HG02840 (cell line): ENCODE measurements around the gene CUEDC1.

Experiments used
- ATAC-seq: cut with Tn5 transposase; IDR thresholded peaks from one replicate; pipeline ENCODE4 v1.9.1; 2021; ENCODE audit warnings: mild to moderate bottlenecking, moderate library complexity, moderate number of reproducible peaks; ENCODE audit not compliant: unreplicated experiment, low FRiP score

Gene CUEDC1

GRCh38 chr17:57919918-57920317 is 35.3 kb downstream of the CUEDC1 start:
- no peak for ATAC-seq

- no peak for ATAC-seq
Measured at GRCh38 chr17:57918017-57918895, 37.0 kb downstream of the CUEDC1 start.

DNA sequence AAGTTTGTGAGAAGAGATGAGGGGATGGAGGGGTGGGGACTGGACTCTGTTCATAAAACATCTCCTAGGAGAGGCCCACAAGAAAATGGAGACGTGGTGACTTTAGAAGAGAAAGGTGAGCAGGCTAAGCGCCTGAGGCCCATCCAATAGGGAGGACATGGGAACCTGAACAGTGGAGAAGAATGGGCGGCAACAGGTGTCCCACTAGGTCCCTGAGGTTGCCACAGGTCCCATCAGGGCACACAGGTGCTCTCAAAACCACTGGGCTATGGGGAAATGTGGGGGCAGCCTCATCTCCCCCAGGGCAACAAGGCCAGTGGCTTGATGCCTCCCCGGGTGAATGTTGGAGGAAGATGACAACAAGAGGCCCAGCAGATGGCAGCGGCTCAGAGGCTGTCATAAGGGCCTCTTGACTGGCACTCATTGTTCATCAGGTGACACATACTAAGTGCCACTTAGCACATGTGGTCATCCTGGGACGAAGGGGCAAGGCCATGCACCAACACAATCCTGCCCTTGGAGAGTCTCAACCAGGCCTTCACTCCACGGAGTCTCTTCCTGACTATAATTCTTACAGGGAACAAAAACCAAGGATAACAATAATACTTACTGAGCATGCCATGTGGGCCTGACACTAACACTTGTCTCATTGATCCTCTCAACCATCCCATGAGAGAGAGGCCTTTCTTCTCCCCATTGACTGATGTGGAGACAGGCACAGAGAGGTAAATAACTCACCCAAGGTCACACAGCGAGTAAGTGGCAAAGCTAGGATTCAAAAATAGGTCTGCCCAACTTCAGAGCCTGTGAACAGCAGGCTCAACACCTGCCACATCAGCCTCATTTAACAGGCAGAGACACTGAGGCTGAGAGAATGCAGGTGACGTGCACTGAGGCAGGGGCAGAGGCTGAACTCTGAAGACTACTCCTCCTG is 38.0 kb downstream of the CUEDC1 start:
- ATAC-seq: no peak

- no peak for ATAC-seq
Measured at GRCh38 chr17:57915985-57916757, 39.0 kb downstream of the CUEDC1 start.

DNA sequence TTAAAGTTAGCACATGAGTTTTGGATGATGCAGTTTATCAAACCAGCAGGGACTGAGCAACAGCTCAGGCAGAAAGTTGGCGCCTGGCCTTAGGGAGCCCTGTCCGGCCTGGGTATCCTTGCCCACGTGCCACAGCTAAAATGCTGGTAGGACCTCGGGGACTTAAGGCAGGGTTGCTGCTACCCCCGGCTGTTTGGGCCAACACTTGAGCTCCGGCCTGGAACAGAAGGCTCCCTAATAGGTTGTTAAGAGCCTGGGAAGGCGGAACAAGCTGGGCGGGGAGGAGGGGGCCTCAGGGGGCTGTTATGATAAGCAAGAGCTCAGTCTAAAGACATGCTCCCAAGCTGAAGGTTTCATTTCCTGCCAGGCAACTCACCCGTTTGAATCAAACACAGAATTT is 39.7 kb downstream of the CUEDC1 start:
- no peak for ATAC-seq

GRCh38 chr17:57914273-57915142 is 40.7 kb downstream of the CUEDC1 start:
- ATAC-seq: no peak

DNA sequence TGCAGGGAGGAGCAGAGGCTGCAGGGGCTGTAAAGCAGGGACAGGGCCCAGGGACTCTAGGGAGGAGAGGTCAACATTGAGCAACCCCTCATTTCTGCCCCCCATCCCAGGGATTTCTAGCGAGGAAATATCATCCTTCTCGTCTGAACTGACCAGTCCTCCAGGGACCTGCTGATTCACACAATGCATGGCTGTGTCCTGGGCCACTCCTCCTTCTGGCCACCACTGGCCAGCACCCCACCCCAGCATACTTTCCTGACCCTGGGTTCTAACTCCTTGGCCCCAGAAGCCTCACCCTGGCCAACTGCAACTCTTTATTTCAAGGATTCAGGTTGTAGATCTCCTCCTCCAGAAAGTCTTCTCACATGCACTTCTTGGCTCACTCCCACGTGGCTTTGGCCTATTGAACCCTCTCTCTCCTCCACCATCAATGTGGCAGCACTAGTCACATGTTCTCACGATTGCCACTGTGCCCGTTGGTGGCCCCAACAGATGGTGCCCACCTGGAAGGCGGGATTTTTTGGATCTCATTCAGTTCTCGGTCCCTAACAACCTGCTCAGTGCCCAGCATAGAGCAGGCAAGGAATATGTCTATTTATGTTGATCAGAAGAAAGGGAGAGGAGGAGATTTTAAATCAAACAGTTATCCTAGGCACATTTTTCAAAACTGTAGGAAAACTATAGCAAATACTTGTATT is 41.5 kb downstream of the CUEDC1 start:
- ATAC-seq: no peak

GRCh38 chr17:57911834-57912673 is 43.2 kb downstream of the CUEDC1 start:
- ATAC-seq: no peak

GRCh38 chr17:57910462-57911420 is 44.5 kb downstream of the CUEDC1 start:
- ATAC-seq: no peak

- no peak for ATAC-seq
Measured at GRCh38 chr17:57909551-57909950, 45.7 kb downstream of the CUEDC1 start.

DNA sequence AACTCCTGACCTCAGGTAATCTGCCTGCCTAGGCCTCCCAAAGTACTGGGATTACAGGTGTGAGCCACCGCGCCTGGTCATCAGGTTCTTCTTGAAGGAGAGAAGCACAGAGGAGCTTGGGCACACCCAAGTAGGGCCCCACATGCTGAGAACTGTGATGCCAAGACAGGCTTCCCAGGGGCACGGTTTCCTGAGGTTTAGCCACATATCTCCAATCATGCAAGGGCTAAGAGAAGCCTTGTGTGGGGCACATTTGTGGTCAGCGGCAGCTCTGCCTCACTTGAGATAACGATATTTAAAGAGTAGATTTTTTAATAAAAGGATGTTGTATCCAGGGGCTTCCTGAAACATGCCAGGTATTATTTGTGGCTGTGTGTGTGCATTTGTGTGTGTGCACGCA is 46.9 kb downstream of the CUEDC1 start:
- no peak for ATAC-seq

DNA sequence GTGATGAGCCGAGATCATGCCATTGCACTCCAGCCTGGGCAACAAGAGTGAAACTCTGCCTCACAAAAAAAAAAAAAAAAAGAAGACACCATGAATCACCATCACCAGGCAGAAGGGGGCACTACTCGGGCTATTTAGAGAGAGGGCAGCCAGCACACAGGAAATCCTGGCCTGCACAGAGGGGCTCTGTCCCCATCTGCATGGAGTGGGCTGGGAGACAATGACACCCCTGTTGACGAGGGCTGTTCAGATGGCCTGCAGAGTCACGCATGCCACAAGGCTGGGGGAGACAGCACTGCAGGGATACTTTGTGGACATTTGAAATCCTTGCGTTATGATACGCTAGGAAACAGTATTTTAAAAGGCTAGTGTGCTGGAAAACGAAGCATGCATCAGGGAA is 48.3 kb downstream of the CUEDC1 start:
- no peak for ATAC-seq

GRCh38 chr17:57905875-57906455 is 49.2 kb downstream of the CUEDC1 start:
- no peak for ATAC-seq

- ATAC-seq: no peak
Measured at GRCh38 chr17:57903961-57904360, 51.3 kb downstream of the CUEDC1 start.

GRCh38 chr17:57902800-57903759 is 52.1 kb downstream of the CUEDC1 start:
- peak; percentile 40 for ATAC-seq
